ENCODE results near the gene ANTKMT. TPM values are rescaled to one million over a fixed set of nuclear protein-coding genes. Genes with fewer than 3 reads are reported as not detected.
"Not testable (repeated sequence)": the region's sequence is repeated elsewhere in the genome, so short reads cannot be mapped to it uniquely, and the experiment has no call there.

Gene ANTKMT
- total RNA-seq, 2 experiments from 2014 or later = 21.6 to 23.2 TPM

- H3K4me3 Mint-ChIP-seq = no peak overlapping the region
- POLR2A ChIA-PET = interaction anchor here (1.2 to 1.6 kb wide), 2 partner anchors 10 to 36 kb away, joined by 9 to 11 read pairs; partner anchors contain the start of gene WDR90
These were observed 35.8 kb upstream of the ANTKMT start for GRCh38 chr16:684961-685696.

GRCh38 chr16:685967-686366 lies 35.0 kb upstream of the ANTKMT start:
- Mint-ChIP-seq H3K36me3 (peaks cover 4% of the 10 kb centered on the region), H3K9me3 (no peaks in the 10 kb centered on the region), H3K27ac (no peak overlapping the region), H3K4me1 (peaks cover 24% of the 10 kb centered on the region), H3K27me3 (no peaks in the 10 kb centered on the region), H3K4me3 (no peak overlapping the region)
- DNase-seq = no peak
- no peak for ATAC-seq (ENCODE audit: low read depth)
- POLR2A ChIA-PET = interaction anchor here (0.5 to 0.8 kb wide), 2 partner anchors 27 to 55 kb away, joined by 3 to 4 read pairs; partner anchors contain the start of gene CIAO3

More at GRCh38 chr16:684961-685696, 35.8 kb upstream of the ANTKMT start:
- ATAC-seq (ENCODE audit: low read depth) = no peak
- H3K9me3 Mint-ChIP-seq = no peaks in the 10 kb centered on the region
- peaks cover 5% of the 10 kb centered on the region for H3K36me3 Mint-ChIP-seq
- H3K4me1 Mint-ChIP-seq = peaks cover 23% of the 10 kb centered on the region
- no peak overlapping the region for H3K27ac Mint-ChIP-seq
- DNase-seq = no peak
- no peaks in the 10 kb centered on the region for H3K27me3 Mint-ChIP-seq

GRCh38 chr16:686459-687260 lies 34.3 kb upstream of the ANTKMT start:
- Mint-ChIP-seq H3K9me3 (no peaks in the 10 kb centered on the region), H3K4me1 (peaks cover 18% of the 10 kb centered on the region), H3K27me3 (no peaks in the 10 kb centered on the region), H3K4me3 (no peak overlapping the region), H3K36me3 (peaks cover 2% of the 10 kb centered on the region), H3K27ac (no peak overlapping the region)
- POLR2A ChIA-PET = interaction anchor here (0.5 to 0.8 kb wide), 2 partner anchors 27 to 54 kb away, joined by 3 to 4 read pairs; partner anchors contain the start of gene CIAO3
- DNase-seq (no peak), ATAC-seq (ENCODE audit: low read depth) (no peak)

GRCh38 chr16:687499-687898 lies 33.4 kb upstream of the ANTKMT start:
- POLR2A ChIA-PET = no interaction called here
- Mint-ChIP-seq H3K27ac (no peak overlapping the region), H3K9me3 (no peaks in the 10 kb centered on the region), H3K4me3 (no peak overlapping the region), H3K27me3 (peaks cover under 1% of the 10 kb centered on the region), H3K4me1 (peaks cover 13% of the 10 kb centered on the region), H3K36me3 (peaks cover 1% of the 10 kb centered on the region)
- ATAC-seq (ENCODE audit: low read depth) (no peak), DNase-seq (no peak)

- POLR2A ChIA-PET = interaction anchor here (0.5 to 2.6 kb wide), 11 partner anchors 9 to 162 kb away, joined by 3 to 37 read pairs (median 5); partner anchors contain the start of genes ANTKMT, CAPN15, CHTF18 and METTL26
- H3K4me1 Mint-ChIP-seq = peaks cover 9% of the 10 kb centered on the region
- H3K36me3 Mint-ChIP-seq = no peaks in the 10 kb centered on the region
- peaks cover 10% of the 10 kb centered on the region for H3K27me3 Mint-ChIP-seq
- no peaks in the 10 kb centered on the region for H3K9me3 Mint-ChIP-seq
- DNase-seq = no peak
- H3K27ac Mint-ChIP-seq = peak overlapping the region; percentile 81
- H3K4me3 Mint-ChIP-seq = peak overlapping the region; percentile 91
- no peak for ATAC-seq (ENCODE audit: low read depth)
These were observed 31.6 kb upstream of the ANTKMT start for GRCh38 chr16:689175-689897.

GRCh38 chr16:691242-691641 lies 29.7 kb upstream of the ANTKMT start:
- H3K36me3 Mint-ChIP-seq; H3K9me3 Mint-ChIP-seq; ATAC-seq (ENCODE audit: low read depth); DNase-seq; POLR2A ChIA-PET: not testable (repeated sequence)
- Mint-ChIP-seq H3K27ac (peak overlapping the region; percentile 32), H3K27me3 (peaks cover 12% of the 10 kb centered on the region), H3K4me3 (peak overlapping the region; percentile 91), H3K4me1 (peaks cover 13% of the 10 kb centered on the region)

- Mint-ChIP-seq H3K27me3 (peaks cover 12% of the 10 kb centered on the region), H3K4me3 (no peak overlapping the region), H3K27ac (no peak overlapping the region), H3K9me3 (no peaks in the 10 kb centered on the region), H3K4me1 (peaks cover 13% of the 10 kb centered on the region), H3K36me3 (no peaks in the 10 kb centered on the region)
- ATAC-seq (ENCODE audit: low read depth) (no peak), DNase-seq (no peak)
- POLR2A ChIA-PET = no interaction called here
These were observed 28.4 kb upstream of the ANTKMT start for GRCh38 chr16:692356-693108.

- no peak for ATAC-seq (ENCODE audit: low read depth)
- H3K27me3 Mint-ChIP-seq = peaks cover 12% of the 10 kb centered on the region
- H3K36me3 Mint-ChIP-seq = no peaks in the 10 kb centered on the region
- H3K4me1 Mint-ChIP-seq = peaks cover 13% of the 10 kb centered on the region
- H3K27ac Mint-ChIP-seq = no peak overlapping the region
- POLR2A ChIA-PET = no interaction called here
- no peaks in the 10 kb centered on the region for H3K9me3 Mint-ChIP-seq
- no peak for DNase-seq
- H3K4me3 Mint-ChIP-seq = peak overlapping the region; percentile 42
These were observed 27.6 kb upstream of the ANTKMT start for GRCh38 chr16:693364-693763.

GRCh38 chr16:693766-694165 lies 27.2 kb upstream of the ANTKMT start:
- Mint-ChIP-seq H3K27ac (no peak overlapping the region), H3K36me3 (no peaks in the 10 kb centered on the region), H3K27me3 (peaks cover 12% of the 10 kb centered on the region), H3K4me3 (no peak overlapping the region), H3K4me1 (peaks cover 12% of the 10 kb centered on the region), H3K9me3 (no peaks in the 10 kb centered on the region)
- DNase-seq = no peak
- POLR2A ChIA-PET = no interaction called here
- ATAC-seq (ENCODE audit: low read depth) = no peak

- no peaks in the 10 kb centered on the region for H3K9me3 Mint-ChIP-seq
- ATAC-seq (ENCODE audit: low read depth) = no peak
- no peak for DNase-seq
- peaks cover 10% of the 10 kb centered on the region for H3K4me1 Mint-ChIP-seq
- H3K27me3 Mint-ChIP-seq = peaks cover 12% of the 10 kb centered on the region
- no peaks in the 10 kb centered on the region for H3K36me3 Mint-ChIP-seq
- POLR2A ChIA-PET = interaction anchor here (1.8 to 2.3 kb wide), 4 partner anchors 10 to 46 kb away, joined by 6 to 11 read pairs (median 11); partner anchors contain the start of genes ANTKMT, CIAO3, JMJD8 and METRN
- H3K4me3 Mint-ChIP-seq = peak overlapping the region; percentile 50
- no peak overlapping the region for H3K27ac Mint-ChIP-seq
These were observed 26.6 kb upstream of the ANTKMT start for GRCh38 chr16:694187-694862.

GRCh38 chr16:694863-695354 lies 26.0 kb upstream of the ANTKMT start:
- Mint-ChIP-seq H3K36me3 (no peaks in the 10 kb centered on the region), H3K4me3 (peak overlapping the region; percentile 48), H3K27ac (no peak overlapping the region), H3K4me1 (peaks cover 8% of the 10 kb centered on the region), H3K27me3 (peaks cover 12% of the 10 kb centered on the region), H3K9me3 (no peaks in the 10 kb centered on the region)
- ATAC-seq (ENCODE audit: low read depth) = no peak
- DNase-seq = no peak
- POLR2A ChIA-PET = interaction anchor here (1.0 to 2.3 kb wide), 8 partner anchors 11 to 94 kb away, joined by 4 to 11 read pairs (median 8); partner anchors contain the start of genes ANTKMT, CCDC78, CHTF18 and CIAO3

Measured in activated naive CD8-positive, alpha-beta T cell treated with anti-CD3 and anti-CD28 coated beads, Interleukin-2, amount 10 ng/mL, durations not matched to agents 7 days and 5 days (primary cell).